WTC11 (cell line): Measurements from ENCODE around the gene BRSK1. TPM values are rescaled to one million over a fixed set of nuclear protein-coding genes. Genes with fewer than 3 reads are reported as not detected.

ENCODE experiments used
- ATAC-seq: fragments of 200-7000 bp; cut with Tn5 transposase; 2 replicates; pipeline ENCODE4 v1.10.0; 2021; ENCODE audit warnings: mild to moderate bottlenecking, moderate library complexity
- CTCF ChIA-PET: fragments of 300-600 bp; sonication (Branson Sonifier 250); formaldehyde crosslinking; loops from one replicate; lab custom pipeline; 2021; ENCODE audit warnings: antibody characterized with exemption; lab: Charles Lee
- POLR2A ChIA-PET: fragments of 350-600 bp; sonication (Branson Sonifier 250); formaldehyde crosslinking; loops from one replicate; lab custom pipeline; 2021; ENCODE audit warnings: antibody characterized with exemption; lab: Charles Lee
- DNase-seq: peaks from one replicate; pipeline ENCODE4 v3.0.0; 2021; ENCODE audit warnings: low spot score
- H3K27ac Mint-ChIP-seq: 2 replicates; pipeline ENCODE4 v1.8.0; 2021; ENCODE audit warnings: mixed read lengths
- H3K27me3 Mint-ChIP-seq: 2 replicates; pipeline ENCODE4 v1.8.0; 2021; ENCODE audit warnings: low read depth, mild to moderate bottlenecking, moderate library complexity, mixed read lengths
- H3K36me3 Mint-ChIP-seq: 2 replicates; pipeline ENCODE4 v1.8.0; 2021; ENCODE audit warnings: mixed read lengths
- H3K4me1 Mint-ChIP-seq: 2 replicates; pipeline ENCODE4 v1.8.0; 2022; ENCODE audit warnings: mixed read lengths
- H3K4me3 Mint-ChIP-seq: 2 replicates; pipeline ENCODE4 v1.8.0; 2021; ENCODE audit warnings: mild to moderate bottlenecking, moderate library complexity, mixed read lengths
- H3K9me3 Mint-ChIP-seq: 2 replicates; pipeline ENCODE4 v1.8.0; 2021; ENCODE audit warnings: mixed read lengths
- ATF1 ChIP-seq: sonication (generic); formaldehyde crosslinking; IDR thresholded peaks from 2 replicates; pipeline ENCODE4 v1.8.1; 2023; ENCODE audit warnings: mild to moderate bottlenecking, moderate library complexity, missing genetic modification reagents
- CREM ChIP-seq: sonication (generic); formaldehyde crosslinking; IDR thresholded peaks from 2 replicates; pipeline ENCODE4 v1.8.1; 2022; ENCODE audit warnings: mild to moderate bottlenecking, missing genetic modification reagents, moderate library complexity
- ELF4 ChIP-seq: sonication (generic); formaldehyde crosslinking; IDR thresholded peaks from 2 replicates; pipeline ENCODE4 v1.8.1; 2022; ENCODE audit warnings: low read depth, mild to moderate bottlenecking, moderate library complexity, missing genetic modification reagents
- EMX1 ChIP-seq: fragments of 250-450 bp; sonication (Bioruptor Pico); IDR thresholded peaks from 2 replicates; pipeline ENCODE4 v1.8.0; 2021; ENCODE audit warnings: mild to moderate bottlenecking
- FOXK1 ChIP-seq: sonication (generic); formaldehyde crosslinking; IDR thresholded peaks from 2 replicates; pipeline ENCODE4 v1.8.0; 2022; ENCODE audit warnings: mild to moderate bottlenecking, moderate library complexity, missing genetic modification reagents
- FOXP1 ChIP-seq: sonication (generic); formaldehyde crosslinking; IDR thresholded peaks from 2 replicates; pipeline ENCODE4 v1.8.0; 2022; ENCODE audit warnings: missing genetic modification reagents, mild to moderate bottlenecking, moderate library complexity, borderline replicate concordance
- HMGA2 ChIP-seq: fragments of 250-450 bp; sonication (Bioruptor Pico); IDR thresholded peaks from 2 replicates; pipeline ENCODE4 v1.4.0; 2021; ENCODE audit warnings: mild to moderate bottlenecking, moderate library complexity
- IRF2 ChIP-seq: sonication (generic); formaldehyde crosslinking; IDR thresholded peaks from 2 replicates; pipeline ENCODE4 v1.8.0; 2022; ENCODE audit warnings: low read depth, missing genetic modification reagents, borderline replicate concordance
- JUN ChIP-seq: sonication (generic); formaldehyde crosslinking; IDR thresholded peaks from 2 replicates; pipeline ENCODE4 v1.8.0; 2023; ENCODE audit warnings: mild to moderate bottlenecking, missing genetic modification reagents
- NFYB ChIP-seq: sonication (generic); formaldehyde crosslinking; conservative IDR thresholded peaks from 2 replicates; pipeline ENCODE4 v1.8.0; 2022; ENCODE audit warnings: low read depth, missing genetic modification reagents
- OVOL2 ChIP-seq: fragments of 250-450 bp; sonication (Bioruptor Pico); IDR thresholded peaks from 2 replicates; pipeline ENCODE4 v1.9.0; 2021; ENCODE audit warnings: mild to moderate bottlenecking, borderline replicate concordance
- PREB ChIP-seq: sonication (generic); formaldehyde crosslinking; IDR thresholded peaks from 2 replicates; pipeline ENCODE4 v1.8.1; 2022; ENCODE audit warnings: mild to moderate bottlenecking, missing genetic modification reagents, moderate library complexity, borderline replicate concordance
- PRRX2 ChIP-seq: fragments of 250-450 bp; sonication (Bioruptor Pico); IDR thresholded peaks from 2 replicates; pipeline ENCODE4 v1.8.0; 2021; ENCODE audit warnings: mild to moderate bottlenecking
- SOX15 ChIP-seq: fragments of 250-450 bp; sonication (Bioruptor Pico); IDR thresholded peaks from 2 replicates; pipeline ENCODE4 v1.9.0; 2021; ENCODE audit warnings: mild to moderate bottlenecking
- STAT6 ChIP-seq: sonication (generic); formaldehyde crosslinking; conservative IDR thresholded peaks from 2 replicates; pipeline ENCODE4 v1.8.1; 2023; ENCODE audit warnings: mild to moderate bottlenecking, low read depth, missing genetic modification reagents, moderate library complexity
- ZNF232 ChIP-seq: sonication (generic); formaldehyde crosslinking; IDR thresholded peaks from 2 replicates; pipeline ENCODE4 v1.8.0; 2022; ENCODE audit warnings: mild to moderate bottlenecking, missing genetic modification reagents
- ZNF512 ChIP-seq: sonication (generic); formaldehyde crosslinking; IDR thresholded peaks from 2 replicates; pipeline ENCODE4 v1.8.1; 2022; ENCODE audit warnings: missing genetic modification reagents, borderline replicate concordance
- total RNA-seq: library from RNA; stranded (reverse); gene quantifications from 3 replicates; pipeline ENCODE4 v1.2.3, GENCODE V29; 2021
- TF ChIP-seq, protein P1 (sequence below): sonication (generic); formaldehyde crosslinking; IDR thresholded peaks from 2 replicates; pipeline ENCODE4 v1.8.1; 2023; ENCODE audit warnings: mild to moderate bottlenecking, missing genetic modification reagents, moderate library complexity
- TF ChIP-seq, protein P2 (sequence below): sonication (generic); formaldehyde crosslinking; IDR thresholded peaks from 2 replicates; pipeline ENCODE4 v1.8.1; 2023; ENCODE audit warnings: mild to moderate bottlenecking, missing genetic modification reagents, borderline replicate concordance

BRSK1 gene
- total RNA-seq, 1 experiment from 2014 or later = 52.4 TPM

- Mint-ChIP-seq H3K4me3 (peak overlapping the region; percentile 71), H3K9me3 (no peaks in the 10 kb centered on the region), H3K36me3 (no peaks in the 10 kb centered on the region), H3K27me3 (peaks cover 27% of the 10 kb centered on the region), H3K27ac (peak overlapping the region; percentile 39), H3K4me1 (peaks cover 18% of the 10 kb centered on the region)
- POLR2A ChIA-PET = interaction anchor here (0.6 to 1.3 kb wide), 2 partner anchors 19 to 125 kb away, joined by 3 read pairs; no protein-coding TSS in a partner anchor
- TF ChIP-seq NFYB (CRISPR knock-in tag) (no peak), OVOL2 (no peak), STAT6 (CRISPR knock-in tag) (no peak), FOXP1 (CRISPR knock-in tag) (no peak)
- TF ChIP-seq, protein P1, sequence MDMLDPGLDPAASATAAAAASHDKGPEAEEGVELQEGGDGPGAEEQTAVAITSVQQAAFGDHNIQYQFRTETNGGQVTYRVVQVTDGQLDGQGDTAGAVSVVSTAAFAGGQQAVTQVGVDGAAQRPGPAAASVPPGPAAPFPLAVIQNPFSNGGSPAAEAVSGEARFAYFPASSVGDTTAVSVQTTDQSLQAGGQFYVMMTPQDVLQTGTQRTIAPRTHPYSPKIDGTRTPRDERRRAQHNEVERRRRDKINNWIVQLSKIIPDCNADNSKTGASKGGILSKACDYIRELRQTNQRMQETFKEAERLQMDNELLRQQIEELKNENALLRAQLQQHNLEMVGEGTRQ = 0 out of 2 replicates have a peak, but pooled peaks have one; percentile 19
- CTCF ChIA-PET = interaction anchor here (1.2 to 3.4 kb wide), 4 partner anchors 18 to 154 kb away, joined by 3 to 26 read pairs (median 6); partner anchors contain the start of genes DNAAF3 and KMT5C
- DNase-seq (peak; percentile 93), ATAC-seq (peak; percentile 98)
These were observed 36.0 kb downstream of the BRSK1 start for GRCh38 chr19:55319785-55320184.

- CTCF ChIA-PET = interaction anchor here (0.7 to 3.4 kb wide), 11 partner anchors 8 to 161 kb away, joined by 3 to 26 read pairs (median 5); partner anchors contain the start of genes DNAAF3, HSPBP1, KMT5C and TMEM238
These were observed 37.1 kb downstream of the BRSK1 start for GRCh38 chr19:55320844-55321419.

GRCh38 chr19:55321466-55322137 is 37.8 kb downstream of the BRSK1 start:
- no peak overlapping the region for H3K27ac Mint-ChIP-seq
- CTCF ChIA-PET = interaction anchor here (0.7 to 3.4 kb wide), 9 partner anchors 9 to 161 kb away, joined by 3 to 26 read pairs (median 6); partner anchors contain the start of genes HSPBP1, KMT5C and TMEM238
- H3K36me3 Mint-ChIP-seq = no peaks in the 10 kb centered on the region
- peaks cover 21% of the 10 kb centered on the region for H3K27me3 Mint-ChIP-seq
- no peak for ATAC-seq
- no peak for DNase-seq
- POLR2A ChIA-PET = interaction anchor here (1.2 kb wide), 1 partner anchor 27 kb away, joined by 6 read pairs; no protein-coding TSS in a partner anchor
- H3K9me3 Mint-ChIP-seq = no peaks in the 10 kb centered on the region
- H3K4me1 Mint-ChIP-seq = peaks cover 18% of the 10 kb centered on the region
- no peak overlapping the region for H3K4me3 Mint-ChIP-seq
- TF ChIP-seq, protein P2, sequence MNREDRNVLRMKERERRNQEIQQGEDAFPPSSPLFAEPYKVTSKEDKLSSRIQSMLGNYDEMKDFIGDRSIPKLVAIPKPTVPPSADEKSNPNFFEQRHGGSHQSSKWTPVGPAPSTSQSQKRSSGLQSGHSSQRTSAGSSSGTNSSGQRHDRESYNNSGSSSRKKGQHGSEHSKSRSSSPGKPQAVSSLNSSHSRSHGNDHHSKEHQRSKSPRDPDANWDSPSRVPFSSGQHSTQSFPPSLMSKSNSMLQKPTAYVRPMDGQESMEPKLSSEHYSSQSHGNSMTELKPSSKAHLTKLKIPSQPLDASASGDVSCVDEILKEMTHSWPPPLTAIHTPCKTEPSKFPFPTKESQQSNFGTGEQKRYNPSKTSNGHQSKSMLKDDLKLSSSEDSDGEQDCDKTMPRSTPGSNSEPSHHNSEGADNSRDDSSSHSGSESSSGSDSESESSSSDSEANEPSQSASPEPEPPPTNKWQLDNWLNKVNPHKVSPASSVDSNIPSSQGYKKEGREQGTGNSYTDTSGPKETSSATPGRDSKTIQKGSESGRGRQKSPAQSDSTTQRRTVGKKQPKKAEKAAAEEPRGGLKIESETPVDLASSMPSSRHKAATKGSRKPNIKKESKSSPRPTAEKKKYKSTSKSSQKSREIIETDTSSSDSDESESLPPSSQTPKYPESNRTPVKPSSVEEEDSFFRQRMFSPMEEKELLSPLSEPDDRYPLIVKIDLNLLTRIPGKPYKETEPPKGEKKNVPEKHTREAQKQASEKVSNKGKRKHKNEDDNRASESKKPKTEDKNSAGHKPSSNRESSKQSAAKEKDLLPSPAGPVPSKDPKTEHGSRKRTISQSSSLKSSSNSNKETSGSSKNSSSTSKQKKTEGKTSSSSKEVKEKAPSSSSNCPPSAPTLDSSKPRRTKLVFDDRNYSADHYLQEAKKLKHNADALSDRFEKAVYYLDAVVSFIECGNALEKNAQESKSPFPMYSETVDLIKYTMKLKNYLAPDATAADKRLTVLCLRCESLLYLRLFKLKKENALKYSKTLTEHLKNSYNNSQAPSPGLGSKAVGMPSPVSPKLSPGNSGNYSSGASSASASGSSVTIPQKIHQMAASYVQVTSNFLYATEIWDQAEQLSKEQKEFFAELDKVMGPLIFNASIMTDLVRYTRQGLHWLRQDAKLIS (CRISPR knock-in tag) = no peak
- TF ChIP-seq FOXK1 (CRISPR knock-in tag) = no peak
- no peak for TF ChIP-seq CREM (CRISPR knock-in tag)
- no peak for TF ChIP-seq HMGA2 (CRISPR knock-in tag)
- TF ChIP-seq ATF1 (CRISPR knock-in tag) = no peak
- TF ChIP-seq IRF2 (CRISPR knock-in tag) = no peak
- TF ChIP-seq OVOL2 = no peak
- TF ChIP-seq PRRX2 (CRISPR knock-in tag) = no peak

More at GRCh38 chr19:55320844-55321419, 37.1 kb downstream of the BRSK1 start:
- Mint-ChIP-seq H3K9me3 (no peaks in the 10 kb centered on the region), H3K27ac (no peak overlapping the region), H3K4me1 (peaks cover 18% of the 10 kb centered on the region), H3K36me3 (no peaks in the 10 kb centered on the region), H3K4me3 (no peak overlapping the region), H3K27me3 (peaks cover 26% of the 10 kb centered on the region)
- POLR2A ChIA-PET = interaction anchor here (0.5 to 1.3 kb wide), 2 partner anchors 18 to 56 kb away, joined by 3 read pairs; no protein-coding TSS in a partner anchor
- DNase-seq = no peak
- no peak for ATAC-seq
- TF ChIP-seq ELF4 (CRISPR knock-in tag) (no peak), PREB (CRISPR knock-in tag) (no peak), ZNF232 (CRISPR knock-in tag) (no peak), SOX15 (CRISPR knock-in tag) (no peak), EMX1 (CRISPR knock-in tag) (no peak), ZNF512 (CRISPR knock-in tag) (no peak), JUN (CRISPR knock-in tag) (no peak)
